ENCODE measurements around the gene CFAP210.

GRCh38 chr2:169715379-169716237, 21.4 kb upstream of the CFAP210 start:
- TF ChIP-seq CTCF (IDR thresholded peaks at IDR 0.05) = no peak
- no peak for TF ChIP-seq POLR2A (IDR thresholded peaks at IDR 0.05)
